ENCODE measurements around the gene BSPRY. TPM values are rescaled to one million over a fixed set of nuclear protein-coding genes. Genes with fewer than 3 reads are reported as not detected.

BSPRY gene
- total RNA-seq, 1 donor from 2014 or later, result 8.4 TPM

GRCh38 chr9:113409481-113409880 is 60.1 kb downstream of the BSPRY start:
- Histone ChIP-seq H3K4me3 (peak overlapping the region; percentile 87), H3K36me3 (peaks cover 24% of the 10 kb centered on the region), H3K27me3 (ENCODE audit: low read depth) (no peaks in the 10 kb centered on the region), H3K9me3 (no peaks in the 10 kb centered on the region), H3K27ac (peak overlapping the region; percentile 93), H3K4me1 (peaks cover 27% of the 10 kb centered on the region)
- no peak for ATAC-seq
- no peak for DNase-seq
- TF ChIP-seq, protein P1, sequence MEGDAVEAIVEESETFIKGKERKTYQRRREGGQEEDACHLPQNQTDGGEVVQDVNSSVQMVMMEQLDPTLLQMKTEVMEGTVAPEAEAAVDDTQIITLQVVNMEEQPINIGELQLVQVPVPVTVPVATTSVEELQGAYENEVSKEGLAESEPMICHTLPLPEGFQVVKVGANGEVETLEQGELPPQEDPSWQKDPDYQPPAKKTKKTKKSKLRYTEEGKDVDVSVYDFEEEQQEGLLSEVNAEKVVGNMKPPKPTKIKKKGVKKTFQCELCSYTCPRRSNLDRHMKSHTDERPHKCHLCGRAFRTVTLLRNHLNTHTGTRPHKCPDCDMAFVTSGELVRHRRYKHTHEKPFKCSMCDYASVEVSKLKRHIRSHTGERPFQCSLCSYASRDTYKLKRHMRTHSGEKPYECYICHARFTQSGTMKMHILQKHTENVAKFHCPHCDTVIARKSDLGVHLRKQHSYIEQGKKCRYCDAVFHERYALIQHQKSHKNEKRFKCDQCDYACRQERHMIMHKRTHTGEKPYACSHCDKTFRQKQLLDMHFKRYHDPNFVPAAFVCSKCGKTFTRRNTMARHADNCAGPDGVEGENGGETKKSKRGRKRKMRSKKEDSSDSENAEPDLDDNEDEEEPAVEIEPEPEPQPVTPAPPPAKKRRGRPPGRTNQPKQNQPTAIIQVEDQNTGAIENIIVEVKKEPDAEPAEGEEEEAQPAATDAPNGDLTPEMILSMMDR (IDR thresholded peaks at IDR 0.05), result no peak
- intact Hi-C loops (cut with DNase I), result no loop called here

GRCh38 chr9:113409883-113410206 is 60.5 kb downstream of the BSPRY start:
- peak overlapping the region; percentile 93 for H3K27ac ChIP-seq

DNA sequence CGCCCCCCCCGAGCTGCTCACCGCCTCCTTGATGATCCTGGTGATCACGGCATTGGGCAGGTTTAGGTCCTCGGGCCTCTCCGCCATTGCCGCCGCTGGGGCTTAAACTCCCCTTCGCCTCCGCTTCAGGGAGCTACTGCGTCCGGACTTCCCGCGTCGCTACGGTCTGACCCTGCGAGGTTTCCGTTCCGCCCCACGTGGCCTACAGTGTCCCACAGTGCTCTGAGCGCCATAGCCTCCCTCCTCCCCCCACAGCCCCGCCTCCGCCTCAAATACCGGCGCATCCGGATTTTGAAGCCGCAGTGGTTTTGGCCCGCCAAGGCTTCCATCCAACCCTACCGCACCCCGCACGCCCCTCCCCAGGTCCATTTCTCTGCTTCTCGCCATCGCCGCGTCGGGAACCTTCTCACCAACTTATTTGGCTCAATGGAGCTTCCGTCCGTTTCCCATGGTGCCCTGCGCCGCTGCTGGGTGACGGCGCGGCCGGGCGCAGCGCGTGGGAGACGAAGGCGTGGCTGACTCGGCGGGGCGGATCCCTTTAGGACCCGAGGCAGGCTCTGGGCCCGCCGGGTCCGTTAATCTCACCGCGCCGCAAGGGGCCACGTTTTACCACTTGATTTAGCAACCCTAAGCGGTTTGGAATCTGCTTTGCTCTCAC is 61.0 kb downstream of the BSPRY start, which contains the start of the genes C9orf43 and POLE3:
C9orf43 (plus strand) TSS at position 541 of the 658 bp plus-strand sequence. CDS start 2,747 bp downstream, outside the sequence.
POLE3 (minus strand) TSS at position 469 of the 658 bp plus-strand sequence; CDS start at position 87, 382 bp downstream.
- DNase-seq (peak; percentile 97), ATAC-seq (peak; percentile 99)
- H3K36me3 ChIP-seq, result peaks cover 24% of the 10 kb centered on the region
- H3K4me3 ChIP-seq, result peak within 1 kb of the TSS; percentile 87
- intact Hi-C loops (cut with DNase I), result no loop called here
- TF ChIP-seq, protein P1 (IDR thresholded peaks at IDR 0.05), result no peak
- no peaks in the 10 kb centered on the region for H3K9me3 ChIP-seq
- H3K27me3 ChIP-seq (ENCODE audit: low read depth), result no peaks in the 10 kb centered on the region
- peaks cover 27% of the 10 kb centered on the region for H3K4me1 ChIP-seq
- H3K27ac ChIP-seq, result peak within 1 kb of the TSS; percentile 93

More at GRCh38 chr9:113409883-113410206, 60.5 kb downstream of the BSPRY start:
- intact Hi-C loops (cut with DNase I), result no loop called here
- ATAC-seq (peak in 1 of 2 donors; percentile 2), DNase-seq (no peak)
- peaks cover 24% of the 10 kb centered on the region for H3K36me3 ChIP-seq
- peak overlapping the region; percentile 87 for H3K4me3 ChIP-seq
- H3K9me3 ChIP-seq, result no peaks in the 10 kb centered on the region
- peaks cover 27% of the 10 kb centered on the region for H3K4me1 ChIP-seq
- TF ChIP-seq, protein P1 (IDR thresholded peaks at IDR 0.05), result no peak
- no peaks in the 10 kb centered on the region for H3K27me3 ChIP-seq (ENCODE audit: low read depth)

- DNase-seq (no peak), ATAC-seq (peak in 1 of 2 donors; percentile 69)
- Histone ChIP-seq H3K27me3 (ENCODE audit: low read depth) (no peaks in the 10 kb centered on the region), H3K4me3 (no peak overlapping the region), H3K27ac (peak overlapping the region; percentile 39), H3K9me3 (no peaks in the 10 kb centered on the region), H3K36me3 (no peaks in the 10 kb centered on the region), H3K4me1 (peaks cover 4% of the 10 kb centered on the region)
- intact Hi-C loops (cut with DNase I), result no loop called here
- TF ChIP-seq, protein P1 (IDR thresholded peaks at IDR 0.05), result no peak
Measured at GRCh38 chr9:113416149-113416721, 66.9 kb downstream of the BSPRY start.

GRCh38 chr9:113417370-113417769 is 68.0 kb downstream of the BSPRY start:
- TF ChIP-seq, protein P1 (IDR thresholded peaks at IDR 0.05), result no peak
- no peaks in the 10 kb centered on the region for H3K4me1 ChIP-seq
- no peaks in the 10 kb centered on the region for H3K36me3 ChIP-seq
- H3K4me3 ChIP-seq, result no peak overlapping the region
- no peak for DNase-seq
- no peaks in the 10 kb centered on the region for H3K9me3 ChIP-seq
- ATAC-seq, result no peak
- H3K27ac ChIP-seq, result no peak overlapping the region
- intact Hi-C loops (cut with DNase I), result no loop called here
- no peaks in the 10 kb centered on the region for H3K27me3 ChIP-seq (ENCODE audit: low read depth)

Other genes starting within 250 kb of the BSPRY start
- 74.8 TPM for gene SLC31A2, start 198.5 kb upstream of the BSPRY start, total RNA-seq
- 84.6 TPM for gene FKBP15, start 128.3 kb upstream of the BSPRY start, total RNA-seq
- 48.4 TPM for gene SLC31A1, start 128.0 kb upstream of the BSPRY start, total RNA-seq
- 29.1 TPM for gene CDC26, start 74.0 kb upstream of the BSPRY start, total RNA-seq
- 12.6 TPM for gene PRPF4, start 73.9 kb upstream of the BSPRY start, total RNA-seq
- gene RNF183, start 46.2 kb upstream of the BSPRY start, total RNA-seq, result not detected
- 4.5 TPM for gene WDR31, start 9.3 kb upstream of the BSPRY start, total RNA-seq
- 9.3 TPM for gene HDHD3, start 27.4 kb downstream of the BSPRY start, total RNA-seq
- 32.7 TPM for gene ALAD, start 51.7 kb downstream of the BSPRY start, total RNA-seq
- 29.7 TPM for gene POLE3, start 61.1 kb downstream of the BSPRY start, total RNA-seq
- 0.35 TPM for gene C9orf43, start 61.2 kb downstream of the BSPRY start, total RNA-seq
- gene RGS3, start 114.2 kb downstream of the BSPRY start, total RNA-seq, result 66.2 TPM

All from lower lobe of right lung (tissue), 2 donors.